ENCODE data around the gene CDH15.

Gene CDH15

DNA sequence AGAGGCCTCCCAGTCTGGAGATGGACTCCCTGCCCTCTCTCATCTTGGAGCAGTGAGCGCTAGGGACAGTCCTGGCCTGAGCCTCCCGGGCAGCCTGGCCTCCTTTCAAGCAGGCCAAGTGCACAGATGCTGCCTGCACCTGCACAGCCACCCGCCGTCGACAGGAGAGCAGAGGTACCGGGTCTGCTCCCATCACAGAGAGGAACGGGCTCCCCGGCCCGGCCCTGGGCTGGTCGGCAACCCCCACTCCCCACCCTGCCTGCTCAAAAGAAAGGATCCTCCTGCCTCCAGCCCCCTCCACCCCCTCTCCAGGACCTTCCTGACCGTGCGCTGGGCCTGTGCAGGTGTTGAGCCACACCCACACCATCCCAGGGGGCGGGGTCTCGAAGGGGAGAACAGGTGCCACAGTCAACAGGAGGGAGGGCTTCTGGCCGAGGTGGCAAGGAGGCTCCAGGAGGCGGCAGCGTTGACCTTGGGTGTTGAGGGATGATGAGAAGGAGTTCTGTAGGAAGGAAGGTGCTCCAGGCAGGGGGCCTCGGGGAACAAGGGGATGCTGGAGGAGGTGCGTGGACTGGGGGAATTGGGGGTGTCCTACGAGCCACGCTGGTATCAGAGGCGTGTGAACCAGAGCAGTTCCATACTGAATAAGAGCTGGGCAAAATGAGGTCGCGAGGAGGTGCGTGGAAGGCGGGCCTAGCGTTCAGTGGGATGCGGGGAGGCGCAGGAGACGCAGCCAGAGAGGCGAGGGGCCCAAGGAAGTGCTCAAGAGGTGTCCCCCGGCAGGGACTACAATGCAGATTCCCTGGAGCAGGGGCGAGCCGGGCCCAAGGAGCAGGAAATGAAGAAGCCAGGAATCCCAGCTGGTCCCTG is 967 bp upstream of the CDH15 start:
- Histone ChIP-seq H3K36me3 (ENCODE audit: insufficient read depth, low read length) (no peaks in the 10 kb centered on the region), H3K4me2 (ENCODE audit: low read length) (peak overlapping the region; percentile 69), H3K9ac (ENCODE audit: low read depth, low read length) (no peak overlapping the region), H3K9me3 (replicated peaks; ENCODE audit: low read length) (no peaks in the 10 kb centered on the region), H3K27me3 (ENCODE audit: control insufficient read depth, insufficient read depth, low read length) (no peaks in the 10 kb centered on the region), H3K4me3 (ENCODE audit: low read length) (no peak overlapping the region), H3K4me1 (ENCODE audit: control insufficient read depth, insufficient read depth, low read length) (peaks cover 45% of the 10 kb centered on the region)

- Histone ChIP-seq H3K4me3 (ENCODE audit: low read length) (peak overlapping the region; percentile 81), H3K9me3 (replicated peaks; ENCODE audit: low read length) (no peaks in the 10 kb centered on the region), H3K9ac (ENCODE audit: low read depth, low read length) (peak overlapping the region; percentile 85), H3K4me2 (ENCODE audit: low read length) (peak overlapping the region; percentile 90), H3K4me1 (ENCODE audit: control insufficient read depth, insufficient read depth, low read length) (peaks cover 48% of the 10 kb centered on the region), H3K27me3 (ENCODE audit: control insufficient read depth, insufficient read depth, low read length) (no peaks in the 10 kb centered on the region), H3K36me3 (ENCODE audit: insufficient read depth, low read length) (no peaks in the 10 kb centered on the region)
These were observed 601 bp downstream of the CDH15 start for GRCh38 chr16:89172171-89172527.

GRCh38 chr16:89172528-89173173 is 1.1 kb downstream of the CDH15 start:
- no peaks in the 10 kb centered on the region for H3K36me3 ChIP-seq (ENCODE audit: insufficient read depth, low read length)
- peaks cover 45% of the 10 kb centered on the region for H3K4me1 ChIP-seq (ENCODE audit: control insufficient read depth, insufficient read depth, low read length)
- H3K4me2 ChIP-seq (ENCODE audit: low read length): peak overlapping the region; percentile 90
- peak overlapping the region; percentile 81 for H3K4me3 ChIP-seq (ENCODE audit: low read length)
- H3K9me3 ChIP-seq (replicated peaks; ENCODE audit: low read length): no peaks in the 10 kb centered on the region
- H3K9ac ChIP-seq (ENCODE audit: low read depth, low read length): peak overlapping the region; percentile 85
- H3K27me3 ChIP-seq (ENCODE audit: control insufficient read depth, insufficient read depth, low read length): no peaks in the 10 kb centered on the region

DNA sequence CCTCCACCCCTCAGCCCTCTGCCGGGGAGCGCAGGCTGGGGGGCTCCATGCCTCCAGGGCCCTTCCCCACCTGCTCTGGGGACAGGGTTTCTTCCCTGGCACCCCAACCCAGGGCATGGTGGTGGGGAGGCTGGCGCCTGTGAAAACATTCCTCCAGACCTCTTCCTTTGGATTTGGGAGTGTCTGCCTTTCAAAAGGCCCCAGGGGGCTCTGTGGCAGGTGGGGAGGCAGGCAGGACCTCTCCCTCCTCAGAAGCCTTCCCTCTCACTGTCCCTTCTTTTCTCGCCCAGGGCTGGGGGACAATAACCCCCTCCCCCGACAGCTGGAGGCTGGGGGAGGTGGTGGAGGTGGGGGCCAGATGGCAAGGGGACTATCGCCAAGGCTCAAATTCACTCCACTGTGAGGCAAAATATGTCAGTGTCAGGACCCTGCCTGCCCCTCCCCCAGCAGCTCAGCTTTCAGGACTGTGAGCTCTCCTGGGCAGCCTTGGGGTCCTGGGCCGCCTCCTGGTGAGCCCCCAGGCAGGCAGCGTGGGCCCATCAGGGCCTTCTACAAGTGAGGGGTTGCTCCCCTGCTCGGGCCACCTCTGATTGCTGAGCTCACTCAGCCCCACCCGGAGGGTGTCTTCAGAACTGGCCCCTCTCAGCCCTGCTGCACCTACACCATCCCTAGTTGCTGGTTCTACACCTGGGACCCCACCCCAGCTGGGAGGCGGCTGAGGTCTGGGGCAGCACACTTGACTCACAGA is 1.8 kb downstream of the CDH15 start:
- no peaks in the 10 kb centered on the region for H3K27me3 ChIP-seq (ENCODE audit: control insufficient read depth, insufficient read depth, low read length)

DNA sequence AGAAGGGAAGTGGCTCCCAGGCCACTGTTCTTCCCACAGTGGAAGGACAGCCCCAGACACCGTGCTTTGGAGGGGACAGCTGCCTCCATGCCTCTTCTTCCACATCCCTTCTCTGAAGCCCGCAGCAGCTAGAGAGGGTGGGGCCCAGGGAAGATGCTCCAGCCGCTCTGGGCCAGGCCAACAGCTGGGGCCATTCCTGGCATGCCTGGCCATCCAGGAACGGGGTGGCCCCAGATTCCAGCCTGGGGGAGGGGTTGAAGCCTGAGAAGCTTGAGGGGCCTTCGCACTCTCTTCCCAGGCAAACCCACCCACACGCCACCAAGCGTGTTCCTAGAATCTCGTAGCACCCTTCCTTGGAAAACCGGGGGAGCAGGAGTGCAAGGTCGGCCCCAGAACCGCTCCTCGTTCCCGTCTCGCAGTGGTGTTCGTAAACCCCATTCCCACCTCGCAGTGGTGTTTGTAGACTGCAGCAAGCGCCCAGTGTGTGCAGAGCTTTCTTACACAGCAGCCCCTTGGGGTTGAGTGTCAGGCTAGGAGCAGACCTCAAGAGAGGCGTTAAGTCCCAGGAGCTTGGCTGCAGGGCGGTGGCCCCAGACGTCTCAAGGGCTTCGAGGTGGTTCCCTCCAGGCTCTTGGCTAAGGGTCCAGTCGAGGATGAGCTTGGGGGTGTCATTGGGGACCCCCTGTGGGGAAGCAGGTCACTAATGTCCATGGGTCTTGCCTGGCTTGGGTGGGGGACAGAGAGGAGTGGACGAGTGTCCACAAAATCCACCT is 2.7 kb downstream of the CDH15 start:
- H3K9me3 ChIP-seq (replicated peaks; ENCODE audit: low read length): no peaks in the 10 kb centered on the region
- peak overlapping the region; percentile 90 for H3K4me2 ChIP-seq (ENCODE audit: low read length)
- H3K4me1 ChIP-seq (ENCODE audit: control insufficient read depth, insufficient read depth, low read length): peaks cover 45% of the 10 kb centered on the region
- H3K36me3 ChIP-seq (ENCODE audit: insufficient read depth, low read length): no peaks in the 10 kb centered on the region
- peak overlapping the region; percentile 81 for H3K4me3 ChIP-seq (ENCODE audit: low read length)
- peak overlapping the region; percentile 85 for H3K9ac ChIP-seq (ENCODE audit: low read depth, low read length)
- no peaks in the 10 kb centered on the region for H3K27me3 ChIP-seq (ENCODE audit: control insufficient read depth, insufficient read depth, low read length)

More for the DNA sequence above, 1.8 kb downstream of the CDH15 start:
- Histone ChIP-seq H3K36me3 (ENCODE audit: insufficient read depth, low read length) (no peaks in the 10 kb centered on the region), H3K9me3 (replicated peaks; ENCODE audit: low read length) (no peaks in the 10 kb centered on the region), H3K4me1 (ENCODE audit: control insufficient read depth, insufficient read depth, low read length) (peaks cover 45% of the 10 kb centered on the region), H3K4me2 (ENCODE audit: low read length) (peak overlapping the region; percentile 90), H3K9ac (ENCODE audit: low read depth, low read length) (peak overlapping the region; percentile 85), H3K4me3 (ENCODE audit: low read length) (peak overlapping the region; percentile 81)

DNA sequence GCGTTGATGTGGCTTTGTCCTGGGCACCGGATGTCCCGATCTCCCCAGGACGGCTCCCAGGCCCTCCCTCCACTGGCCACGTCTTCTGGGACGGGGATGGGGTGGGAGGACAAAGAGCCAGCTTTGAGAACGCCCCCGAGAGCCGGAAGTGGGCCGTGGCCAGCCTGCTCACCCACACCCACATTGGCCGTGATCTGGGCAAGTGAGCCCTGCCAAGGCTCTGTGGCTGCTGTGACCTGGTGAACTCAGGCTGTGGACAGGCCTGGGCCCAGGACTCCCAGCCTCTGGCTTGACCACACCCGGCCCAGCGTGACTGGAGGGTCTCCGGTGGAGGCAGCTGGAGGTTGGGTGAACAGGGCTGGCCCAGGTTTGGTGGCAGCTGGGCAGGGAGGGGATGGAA is 3.3 kb downstream of the CDH15 start:
- peak overlapping the region; percentile 81 for H3K4me3 ChIP-seq (ENCODE audit: low read length)
- peak overlapping the region; percentile 85 for H3K9ac ChIP-seq (ENCODE audit: low read depth, low read length)
- H3K4me1 ChIP-seq (ENCODE audit: control insufficient read depth, insufficient read depth, low read length): peaks cover 45% of the 10 kb centered on the region

GRCh38 chr16:89175280-89176146 is 4.0 kb downstream of the CDH15 start:
- Histone ChIP-seq H3K9me3 (replicated peaks; ENCODE audit: low read length) (no peaks in the 10 kb centered on the region), H3K4me2 (ENCODE audit: low read length) (peak overlapping the region; percentile 90), H3K9ac (ENCODE audit: low read depth, low read length) (peak overlapping the region; percentile 85), H3K36me3 (ENCODE audit: insufficient read depth, low read length) (no peaks in the 10 kb centered on the region), H3K4me3 (ENCODE audit: low read length) (peak overlapping the region; percentile 81), H3K27me3 (ENCODE audit: control insufficient read depth, insufficient read depth, low read length) (no peaks in the 10 kb centered on the region), H3K4me1 (ENCODE audit: control insufficient read depth, insufficient read depth, low read length) (peaks cover 45% of the 10 kb centered on the region)

More for the DNA sequence above, 3.3 kb downstream of the CDH15 start:
- no peaks in the 10 kb centered on the region for H3K36me3 ChIP-seq (ENCODE audit: insufficient read depth, low read length)
- H3K9me3 ChIP-seq (replicated peaks; ENCODE audit: low read length): no peaks in the 10 kb centered on the region
- peak overlapping the region; percentile 90 for H3K4me2 ChIP-seq (ENCODE audit: low read length)
- no peaks in the 10 kb centered on the region for H3K27me3 ChIP-seq (ENCODE audit: control insufficient read depth, insufficient read depth, low read length)

DNA sequence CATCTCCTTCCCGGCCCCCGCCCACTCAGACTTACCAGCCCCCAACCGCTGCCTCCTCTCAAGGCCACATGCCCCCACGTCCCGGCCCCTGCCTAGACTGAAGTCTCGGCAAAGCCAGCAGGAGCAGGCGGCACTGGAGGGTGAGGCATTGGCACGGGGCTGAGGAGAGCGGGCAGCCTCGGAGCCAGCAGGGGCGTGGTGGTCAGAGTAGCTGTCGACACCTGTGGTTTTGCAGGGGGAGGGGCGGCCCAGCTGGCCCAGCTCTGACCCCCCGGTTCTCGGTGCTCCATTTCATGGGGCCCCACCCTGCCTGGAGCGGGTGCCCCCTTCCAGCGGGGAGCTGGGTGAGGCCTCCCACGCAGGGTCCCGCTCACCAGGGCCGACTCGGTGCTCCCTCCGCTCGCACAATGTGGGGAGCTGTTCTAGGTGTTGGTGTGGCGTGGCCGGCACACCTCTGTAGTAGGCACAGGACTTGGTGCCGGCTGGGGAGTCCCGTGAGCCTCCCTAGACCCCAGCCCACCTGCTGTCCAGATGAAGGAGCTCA is 4.7 kb downstream of the CDH15 start:
- peak overlapping the region; percentile 90 for H3K4me2 ChIP-seq (ENCODE audit: low read length)
- H3K36me3 ChIP-seq (ENCODE audit: insufficient read depth, low read length): no peaks in the 10 kb centered on the region
- H3K9ac ChIP-seq (ENCODE audit: low read depth, low read length): peak overlapping the region; percentile 85
- peak overlapping the region; percentile 81 for H3K4me3 ChIP-seq (ENCODE audit: low read length)
- H3K4me1 ChIP-seq (ENCODE audit: control insufficient read depth, insufficient read depth, low read length): peaks cover 41% of the 10 kb centered on the region
- no peaks in the 10 kb centered on the region for H3K27me3 ChIP-seq (ENCODE audit: control insufficient read depth, insufficient read depth, low read length)
- no peaks in the 10 kb centered on the region for H3K9me3 ChIP-seq (replicated peaks; ENCODE audit: low read length)

DNA sequence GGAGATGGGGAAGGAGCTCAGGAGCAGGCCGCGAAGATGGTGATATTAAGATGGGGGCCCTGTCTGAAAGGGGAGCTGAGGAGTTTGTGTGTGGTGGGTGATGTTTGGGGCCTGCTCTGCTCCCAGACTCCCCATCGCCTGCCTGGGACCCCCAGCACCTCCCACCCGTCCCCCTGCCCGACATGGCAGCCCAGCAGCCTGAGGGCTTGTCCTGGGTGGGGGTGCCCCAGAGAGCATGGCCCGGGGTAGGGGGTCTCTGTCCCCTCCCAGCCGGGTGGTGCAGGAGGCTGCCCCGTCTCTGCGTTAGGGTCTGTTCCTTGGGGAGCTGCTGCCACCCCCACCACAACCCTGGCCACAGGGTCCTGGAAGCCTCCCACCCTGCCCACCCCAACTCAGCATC is 5.2 kb downstream of the CDH15 start:
- H3K9ac ChIP-seq (ENCODE audit: low read depth, low read length): peak overlapping the region; percentile 85
- H3K4me2 ChIP-seq (ENCODE audit: low read length): no peak overlapping the region
- H3K36me3 ChIP-seq (ENCODE audit: insufficient read depth, low read length): no peaks in the 10 kb centered on the region
- H3K4me1 ChIP-seq (ENCODE audit: control insufficient read depth, insufficient read depth, low read length): peaks cover 41% of the 10 kb centered on the region
- no peak overlapping the region for H3K4me3 ChIP-seq (ENCODE audit: low read length)
- no peaks in the 10 kb centered on the region for H3K27me3 ChIP-seq (ENCODE audit: control insufficient read depth, insufficient read depth, low read length)
- no peaks in the 10 kb centered on the region for H3K9me3 ChIP-seq (replicated peaks; ENCODE audit: low read length)

DNA sequence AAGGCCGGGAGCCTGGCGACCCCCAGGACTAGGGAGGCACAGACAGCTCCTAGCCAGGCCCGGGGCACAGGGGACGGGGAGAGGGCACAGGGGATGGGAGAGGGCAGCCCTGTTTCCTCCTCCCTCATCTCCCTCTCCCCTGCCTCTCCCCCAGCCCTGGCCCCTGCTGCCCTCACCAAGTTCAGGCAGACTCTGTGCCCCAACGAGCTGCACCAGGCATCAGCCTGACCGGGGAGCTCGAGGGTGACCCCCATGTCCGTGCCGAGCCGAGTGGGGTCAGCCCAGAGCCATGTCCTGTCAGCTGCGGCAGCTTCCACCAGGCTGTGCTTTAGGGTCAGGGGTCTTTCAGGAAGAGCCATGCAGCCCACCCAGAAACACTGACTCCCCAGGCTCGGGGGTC is 6.0 kb downstream of the CDH15 start:
- H3K4me1 ChIP-seq (ENCODE audit: control insufficient read depth, insufficient read depth, low read length): peaks cover 38% of the 10 kb centered on the region

More for the DNA sequence above, 6.0 kb downstream of the CDH15 start:
- H3K9me3 ChIP-seq (replicated peaks; ENCODE audit: low read length): no peaks in the 10 kb centered on the region
- H3K36me3 ChIP-seq (ENCODE audit: insufficient read depth, low read length): no peaks in the 10 kb centered on the region
- H3K27me3 ChIP-seq (ENCODE audit: control insufficient read depth, insufficient read depth, low read length): no peaks in the 10 kb centered on the region
- H3K4me2 ChIP-seq (ENCODE audit: low read length): no peak overlapping the region
- no peak overlapping the region for H3K4me3 ChIP-seq (ENCODE audit: low read length)
- no peak overlapping the region for H3K9ac ChIP-seq (ENCODE audit: low read depth, low read length)
